Ishikawa (cell line): Measurements from ENCODE around the gene CNIH2.

Source experiments
- CREB1 ChIP-seq: IDR thresholded peaks from 2 replicates; pipeline ENCODE4 v1.6.1; 2012; ENCODE audit warnings: low read depth
- FOXM1 ChIP-seq: IDR thresholded peaks from 2 replicates; pipeline ENCODE4 v1.6.1; 2012; ENCODE audit warnings: low read depth, borderline replicate concordance
- MAX ChIP-seq: IDR thresholded peaks from 2 replicates; pipeline ENCODE4 v1.6.1; 2012
- RAD21 ChIP-seq: IDR thresholded peaks from 2 replicates; pipeline ENCODE4 v1.6.1; 2012; ENCODE audit warnings: low read depth
- REST ChIP-seq: IDR thresholded peaks from 2 replicates; pipeline ENCODE4 v1.6.1; 2012; ENCODE audit warnings: low read depth, mild to moderate bottlenecking
- TAF1 ChIP-seq: IDR thresholded peaks from 2 replicates; pipeline ENCODE4 v1.6.1; 2012; ENCODE audit warnings: low read depth, mild to moderate bottlenecking
- YY1 ChIP-seq: IDR thresholded peaks from 2 replicates; pipeline ENCODE4 v1.6.1; 2012; ENCODE audit warnings: low read depth

- 0 out of 2 replicates have a peak, but pooled peaks have one; percentile 59 for TF ChIP-seq YY1
- TF ChIP-seq REST: peak; percentile 99
- peak; percentile 11; the same call in 1 of the 2 replicates for TF ChIP-seq MAX
- no peak for TF ChIP-seq CREB1
- TF ChIP-seq TAF1: no peak
- no peak for TF ChIP-seq FOXM1
- no peak for TF ChIP-seq RAD21
Observed at GRCh38 chr11:66289548-66290329, 11.8 kb downstream of the CNIH2 start.
